Transverse colon (tissue), 4 donors: ENCODE measurements around the gene REN. TPM values are rescaled to one million over a fixed set of nuclear protein-coding genes. Genes with fewer than 3 reads are reported as not detected.

Experiments used
- DNase-seq: peaks from one replicate; pipeline ENCODE4 v3.0.0-alpha.2; 2019
- H3K27ac ChIP-seq, 4 donors: fragments of 200-600 bp; sonication (generic); 2 replicates each; pipeline ENCODE4 v1.5.1; 2016 to 2018; ENCODE audit warnings: inconsistent platforms in 4 of 4
- H3K27me3 ChIP-seq: fragments of 200-600 bp; sonication (generic); 2 replicates; pipeline ENCODE4 v1.5.1; 2017; ENCODE audit warnings: inconsistent platforms
- H3K36me3 ChIP-seq, 4 donors: fragments of 200-600 bp; sonication (generic); 2 replicates each; pipeline ENCODE4 v1.5.1; 2017 to 2019; ENCODE audit warnings: inconsistent platforms in 4 of 4
- H3K4me1 ChIP-seq, 4 donors: fragments of 200-600 bp; sonication (generic); 2 replicates each; pipeline ENCODE4 v1.5.1; 2017 to 2020; ENCODE audit warnings: inconsistent platforms in 4 of 4
- H3K4me3 ChIP-seq, 4 donors: fragments of 200-600 bp; sonication (generic); 1 replicate in 1 of 4; 2 replicates in 3 of 4; pipeline versions ENCODE4 v1.5.1 to v1.6.1; 2017 to 2019; ENCODE audit warnings: inconsistent platforms in 4 of 4
- H3K9me3 ChIP-seq, 2 donors: fragments of 200-600 bp; sonication (generic); 2 replicates each; pipeline ENCODE4 v1.5.1; 2017 to 2019; ENCODE audit warnings: inconsistent platforms in 2 of 2
- EP300 ChIP-seq: sonication (generic); formaldehyde crosslinking; IDR thresholded peaks from one replicate; pipeline ENCODE4 v1.6.1; 2017; ENCODE audit warnings: antibody characterized with exemption, low read depth
- POLR2A ChIP-seq: fragments of 450-650 bp; IDR thresholded peaks from one replicate; pipeline ENCODE4 v1.6.1; 2016; ENCODE audit warnings: antibody characterized with exemption, mild to moderate bottlenecking, moderate library complexity
- POLR2AphosphoS5 ChIP-seq, 3 donors: sonication (generic); formaldehyde crosslinking; IDR thresholded peaks; one replicate each; pipeline ENCODE4 v1.6.1; 2016; ENCODE audit warnings: antibody characterized with exemption in 3 of 3
- whole genome bisulfite sequencing, 2 donors: methylation state at CpG; one replicate each; pipeline ENCODE4 v1.1.5; 2018; ENCODE audit warnings: low coverage in 1 of 2; 5-methylcytosine and 5-hydroxymethylcytosine counted together
- in situ Hi-C, 4 donors: fragments of 200-750 bp; cut with MboI; loops; one replicate each; pipeline versions ENCODE4 v1.15.0 to v1.15.1; 2017; ENCODE audit warnings: low sequenced_read_pairs in 3 of 4, low pct_ligation_motif_present in 1 of 4, low pct_unique_long_range_greater_than_20kb in 1 of 4
- intact Hi-C: fragments of 100-400 bp; cut with DNase I; formaldehyde crosslinking; loops from one replicate; pipeline ENCODE4 v1.15.1; 2023; ENCODE audit warnings: low total_unique reads
- total RNA-seq, 4 donors: library from RNA; depleted of rRNA; stranded (reverse); fragments of >200 nt; gene quantifications; one replicate each; pipeline ENCODE4 v1.1.0, GENCODE V29; 2016
- TF ChIP-seq, protein P1 (sequence below), 5 experiments: fragments of 200-600 bp in 3 of 5; fragments of 450-650 bp in 2 of 5; sonication (generic) in 3 of 5; IDR thresholded peaks; 1 replicate in 2 of 5; 2 replicates in 3 of 5; pipeline ENCODE4 v1.5.1; 2016 to 2017; ENCODE audit warnings: antibody characterized with exemption in 5 of 5, inconsistent platforms in 3 of 5, mild to moderate bottlenecking in 2 of 5, moderate library complexity in 1 of 5

Gene REN
- total RNA-seq, 4 donors from 2014 or later, result 2.7 TPM; not detected in 3

DNA sequence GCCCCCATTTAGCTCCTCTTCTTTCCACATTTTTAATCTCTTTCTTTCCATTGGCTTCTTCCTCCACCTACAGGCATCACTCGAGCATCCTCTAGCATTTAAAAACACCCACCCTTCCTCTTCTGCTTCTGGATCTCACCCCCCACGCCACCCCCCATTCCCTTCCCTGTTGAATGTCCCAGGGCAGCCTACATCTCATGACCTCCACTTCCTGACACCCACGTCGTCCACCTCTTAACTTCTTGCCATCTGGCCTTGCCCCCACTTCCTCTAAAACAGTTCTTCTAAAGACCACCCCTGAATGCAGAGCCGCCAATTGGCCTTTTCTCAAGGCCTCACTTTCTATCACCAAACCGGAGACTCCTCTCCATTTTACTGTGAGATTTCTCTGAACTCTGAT is 8.2 kb downstream of the REN start:
- intact Hi-C loops (no loop called here), in situ Hi-C loops (no loop called here)
- Histone ChIP-seq H3K27ac (no peak overlapping the region), H3K9me3 (no peaks in the 10 kb centered on the region), H3K4me1 (peaks cover 0 to 5% (median 0%) of the 10 kb centered on the region in 4 donors), H3K27me3 (peaks cover 19% of the 10 kb centered on the region), H3K4me3 (no peak overlapping the region), H3K36me3 (no peaks in the 10 kb centered on the region)
- no peak for DNase-seq
- 57 to 65% methylated on average over 6 of the region's 6 CpGs for WGBS, 2 donors
- no peak for TF ChIP-seq EP300
- TF ChIP-seq POLR2AphosphoS5 (IDR thresholded peaks at IDR 0.05), result no peak
- TF ChIP-seq, protein P1, sequence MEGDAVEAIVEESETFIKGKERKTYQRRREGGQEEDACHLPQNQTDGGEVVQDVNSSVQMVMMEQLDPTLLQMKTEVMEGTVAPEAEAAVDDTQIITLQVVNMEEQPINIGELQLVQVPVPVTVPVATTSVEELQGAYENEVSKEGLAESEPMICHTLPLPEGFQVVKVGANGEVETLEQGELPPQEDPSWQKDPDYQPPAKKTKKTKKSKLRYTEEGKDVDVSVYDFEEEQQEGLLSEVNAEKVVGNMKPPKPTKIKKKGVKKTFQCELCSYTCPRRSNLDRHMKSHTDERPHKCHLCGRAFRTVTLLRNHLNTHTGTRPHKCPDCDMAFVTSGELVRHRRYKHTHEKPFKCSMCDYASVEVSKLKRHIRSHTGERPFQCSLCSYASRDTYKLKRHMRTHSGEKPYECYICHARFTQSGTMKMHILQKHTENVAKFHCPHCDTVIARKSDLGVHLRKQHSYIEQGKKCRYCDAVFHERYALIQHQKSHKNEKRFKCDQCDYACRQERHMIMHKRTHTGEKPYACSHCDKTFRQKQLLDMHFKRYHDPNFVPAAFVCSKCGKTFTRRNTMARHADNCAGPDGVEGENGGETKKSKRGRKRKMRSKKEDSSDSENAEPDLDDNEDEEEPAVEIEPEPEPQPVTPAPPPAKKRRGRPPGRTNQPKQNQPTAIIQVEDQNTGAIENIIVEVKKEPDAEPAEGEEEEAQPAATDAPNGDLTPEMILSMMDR (IDR thresholded peaks at IDR 0.05), result no peak
- no peak for TF ChIP-seq POLR2A

DNA sequence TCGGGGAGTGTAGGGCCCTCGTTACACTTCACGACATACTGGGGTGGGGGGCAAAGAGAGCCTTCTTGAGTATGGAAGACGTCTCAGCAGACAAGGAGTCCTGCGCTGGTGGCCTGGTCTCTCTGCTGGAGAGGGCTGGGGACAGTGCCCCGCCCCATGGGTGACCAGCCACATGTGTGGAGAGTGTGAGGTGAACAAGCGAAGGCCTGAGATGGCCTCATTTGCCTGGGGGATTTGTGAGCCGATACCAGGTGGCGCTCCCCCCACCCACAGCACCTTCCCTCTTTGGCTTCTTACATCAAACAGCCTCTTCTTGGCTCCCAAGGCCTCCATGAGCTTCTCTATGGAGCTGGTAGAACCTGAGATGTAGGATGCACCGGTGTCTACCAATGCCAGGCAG is 10.3 kb downstream of the REN start:
- in situ Hi-C loops (no loop called here), intact Hi-C loops (no loop called here)
- Histone ChIP-seq H3K27ac (no peak overlapping the region), H3K27me3 (peaks cover 28% of the 10 kb centered on the region), H3K4me1 (peaks cover 5 to 9% (median 6%) of the 10 kb centered on the region in 4 donors), H3K4me3 (no peak overlapping the region), H3K36me3 (no peaks in the 10 kb centered on the region), H3K9me3 (no peaks in the 10 kb centered on the region)
- 74% methylated on average over 10 of the region's 10 CpGs; no CpG with 5 or more reads in 1 of the 2 donors for WGBS, 2 donors
- no peak for DNase-seq
- TF ChIP-seq POLR2AphosphoS5 (IDR thresholded peaks at IDR 0.05), result no peak
- TF ChIP-seq, protein P1 (IDR thresholded peaks at IDR 0.05), result no peak

DNA sequence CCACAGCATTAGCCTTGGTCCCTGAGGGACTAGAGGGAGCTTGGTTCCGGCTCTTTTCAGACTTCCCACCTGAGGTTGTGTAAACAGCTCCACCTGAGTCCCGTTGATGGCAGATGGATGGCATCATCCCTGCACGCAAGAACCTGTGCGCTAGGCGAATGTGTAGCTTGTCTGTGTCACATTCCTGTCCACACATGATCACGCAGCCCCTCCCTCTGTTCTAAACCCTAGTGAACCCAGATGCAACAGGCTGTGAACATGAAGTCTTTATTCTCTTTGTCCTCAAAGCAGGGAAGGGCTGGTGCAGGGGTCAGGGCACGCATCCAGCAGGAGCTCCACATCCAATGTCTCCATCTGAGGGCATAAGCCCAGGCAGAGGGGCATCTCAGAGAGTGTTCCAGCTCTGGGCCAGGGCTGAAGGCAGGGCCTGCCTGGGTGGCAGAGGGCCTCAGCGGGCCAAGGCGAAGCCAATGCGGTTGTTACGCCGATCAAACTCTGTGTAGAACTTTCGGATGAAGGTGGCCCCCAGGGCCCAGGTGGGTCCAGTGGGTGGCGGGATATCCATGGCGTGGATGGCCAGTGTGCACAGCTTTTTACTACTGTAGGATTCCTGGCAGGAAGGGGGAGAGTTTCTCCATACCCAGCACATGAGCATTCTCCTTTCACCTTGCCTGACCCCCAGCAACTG is 11.4 kb downstream of the REN start:
- H3K36me3 ChIP-seq, result no peaks in the 10 kb centered on the region
- H3K4me3 ChIP-seq, result no peak overlapping the region
- in situ Hi-C loops (no loop called here), intact Hi-C loops (no loop called here)
- TF ChIP-seq EP300, result no peak
- TF ChIP-seq, protein P1 (IDR thresholded peaks at IDR 0.05), result no peak
- no peak for TF ChIP-seq POLR2AphosphoS5 (IDR thresholded peaks at IDR 0.05)
- no peak for TF ChIP-seq POLR2A
- peaks cover 29% of the 10 kb centered on the region for H3K27me3 ChIP-seq
- H3K27ac ChIP-seq, result no peak overlapping the region
- no peaks in the 10 kb centered on the region for H3K9me3 ChIP-seq
- no peak for DNase-seq
- H3K4me1 ChIP-seq, result peaks cover 5 to 9% (median 6%) of the 10 kb centered on the region in 4 donors
- WGBS, 2 donors, result 90% methylated on average over 15 of the region's 15 CpGs; no CpG with 5 or more reads in 1 of the 2 donors

DNA sequence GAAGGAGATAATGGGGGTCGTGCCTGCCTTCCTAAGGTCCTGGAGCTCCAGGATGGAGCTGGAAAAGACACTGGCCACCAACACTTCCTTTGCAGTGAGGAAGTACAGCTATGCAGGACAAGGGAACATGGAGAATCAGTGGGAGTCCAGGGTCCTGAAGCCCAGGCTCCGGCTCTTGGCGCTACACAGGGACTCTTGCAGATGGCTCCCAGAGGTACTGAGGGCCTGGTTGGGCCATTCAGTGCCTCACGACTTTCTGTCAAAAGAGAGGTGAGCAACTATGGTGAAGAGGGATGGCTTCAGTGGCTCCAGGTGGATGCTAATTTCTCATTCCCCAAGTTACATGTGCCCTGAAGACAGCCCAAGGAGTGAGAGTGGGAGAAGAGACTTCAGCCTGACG is 12.5 kb downstream of the REN start:
- Histone ChIP-seq H3K27me3 (peaks cover 29% of the 10 kb centered on the region), H3K4me3 (no peak overlapping the region), H3K4me1 (peaks cover 5 to 9% (median 6%) of the 10 kb centered on the region in 4 donors), H3K36me3 (no peaks in the 10 kb centered on the region), H3K9me3 (no peaks in the 10 kb centered on the region), H3K27ac (no peak overlapping the region)
- in situ Hi-C loops (no loop called here), intact Hi-C loops (no loop called here)
- DNase-seq, result no peak
- TF ChIP-seq POLR2AphosphoS5 (IDR thresholded peaks at IDR 0.05) (no peak), POLR2A (no peak), EP300 (no peak)
- TF ChIP-seq, protein P1 (IDR thresholded peaks at IDR 0.05), result no peak
- WGBS, 2 donors, result 87% methylated on average over 5 of the region's 5 CpGs; no CpG with 5 or more reads in 1 of the 2 donors
